AG10803 (cell line): ENCODE measurements around the gene BLTP2.

ENCODE experiments used
- DNase-seq: peaks from one replicate; pipeline ENCODE4 v3.0.0; 2010; ENCODE audit warnings: low read depth
- H3K4me3 ChIP-seq: 2 replicates; pipeline ENCODE4 v1.5.1; 2011; ENCODE audit warnings: mild to moderate bottlenecking, low read length, control low read depth
- TF ChIP-seq, protein P1 (sequence below): conservative IDR thresholded peaks from 2 replicates; pipeline ENCODE4 v1.5.1; 2011; ENCODE audit warnings: mild to moderate bottlenecking, low read length, control low read depth, inconsistent platforms

Gene BLTP2

DNA sequence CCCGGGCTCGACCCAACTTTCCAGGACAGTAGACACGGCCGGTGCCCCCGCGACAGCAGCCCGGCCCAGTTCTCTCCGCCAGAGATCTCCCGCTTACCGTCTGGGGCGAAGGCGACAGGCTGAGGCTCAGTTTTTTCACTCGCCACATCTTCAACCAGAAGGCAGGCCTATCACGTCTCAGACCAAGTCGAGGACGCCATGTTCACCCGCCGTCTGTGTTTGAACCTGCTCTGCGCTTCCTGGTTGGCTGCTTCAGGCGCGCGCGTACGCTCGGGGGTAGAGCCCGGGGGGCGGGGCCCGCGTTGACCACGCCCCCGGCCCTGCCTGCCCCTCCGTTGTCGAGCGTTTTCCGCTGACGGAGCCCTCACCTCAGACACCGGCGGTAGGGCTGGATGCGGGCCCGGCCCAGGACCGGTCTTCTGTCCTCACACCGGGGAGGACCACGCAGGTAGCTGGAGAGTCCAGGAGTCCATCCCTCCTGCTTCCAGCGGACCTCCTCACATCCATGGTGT, 46.1 kb downstream of the BLTP2 start, which contains the start of gene SPAG5:
Gene SPAG5, minus strand, starts transcription at position 227 of the 512 bp plus-strand sequence. Its CDS starts 79 bp downstream, at position 148.
- DNase-seq = peak; percentile 86
- H3K4me3 ChIP-seq = peak within 1 kb of the TSS; percentile 75
- TF ChIP-seq, protein P1, sequence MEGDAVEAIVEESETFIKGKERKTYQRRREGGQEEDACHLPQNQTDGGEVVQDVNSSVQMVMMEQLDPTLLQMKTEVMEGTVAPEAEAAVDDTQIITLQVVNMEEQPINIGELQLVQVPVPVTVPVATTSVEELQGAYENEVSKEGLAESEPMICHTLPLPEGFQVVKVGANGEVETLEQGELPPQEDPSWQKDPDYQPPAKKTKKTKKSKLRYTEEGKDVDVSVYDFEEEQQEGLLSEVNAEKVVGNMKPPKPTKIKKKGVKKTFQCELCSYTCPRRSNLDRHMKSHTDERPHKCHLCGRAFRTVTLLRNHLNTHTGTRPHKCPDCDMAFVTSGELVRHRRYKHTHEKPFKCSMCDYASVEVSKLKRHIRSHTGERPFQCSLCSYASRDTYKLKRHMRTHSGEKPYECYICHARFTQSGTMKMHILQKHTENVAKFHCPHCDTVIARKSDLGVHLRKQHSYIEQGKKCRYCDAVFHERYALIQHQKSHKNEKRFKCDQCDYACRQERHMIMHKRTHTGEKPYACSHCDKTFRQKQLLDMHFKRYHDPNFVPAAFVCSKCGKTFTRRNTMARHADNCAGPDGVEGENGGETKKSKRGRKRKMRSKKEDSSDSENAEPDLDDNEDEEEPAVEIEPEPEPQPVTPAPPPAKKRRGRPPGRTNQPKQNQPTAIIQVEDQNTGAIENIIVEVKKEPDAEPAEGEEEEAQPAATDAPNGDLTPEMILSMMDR = no peak

DNA sequence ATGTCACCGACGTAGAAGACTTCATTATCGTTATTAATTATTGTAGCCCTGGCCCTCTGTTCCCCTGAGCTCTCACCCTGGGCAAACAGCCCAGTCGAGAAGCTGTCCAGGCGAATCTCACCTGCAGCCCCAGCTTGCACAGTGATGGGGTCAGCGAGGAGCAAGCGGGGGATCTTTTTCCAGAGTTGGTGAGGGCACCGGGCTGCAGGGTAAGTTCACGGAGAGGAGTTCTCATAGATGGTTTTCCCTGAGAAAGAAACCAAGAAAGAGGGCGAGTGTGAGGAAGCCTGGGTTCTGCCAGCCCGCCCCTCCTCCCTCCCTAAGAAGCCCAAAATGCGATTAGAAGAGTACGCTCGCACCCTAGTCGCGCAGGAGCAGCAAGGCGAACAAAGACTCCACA, 46.6 kb downstream of the BLTP2 start:
- TF ChIP-seq, protein P1 = no peak
- DNase-seq = no peak
- peak overlapping the region; percentile 75 for H3K4me3 ChIP-seq

DNA sequence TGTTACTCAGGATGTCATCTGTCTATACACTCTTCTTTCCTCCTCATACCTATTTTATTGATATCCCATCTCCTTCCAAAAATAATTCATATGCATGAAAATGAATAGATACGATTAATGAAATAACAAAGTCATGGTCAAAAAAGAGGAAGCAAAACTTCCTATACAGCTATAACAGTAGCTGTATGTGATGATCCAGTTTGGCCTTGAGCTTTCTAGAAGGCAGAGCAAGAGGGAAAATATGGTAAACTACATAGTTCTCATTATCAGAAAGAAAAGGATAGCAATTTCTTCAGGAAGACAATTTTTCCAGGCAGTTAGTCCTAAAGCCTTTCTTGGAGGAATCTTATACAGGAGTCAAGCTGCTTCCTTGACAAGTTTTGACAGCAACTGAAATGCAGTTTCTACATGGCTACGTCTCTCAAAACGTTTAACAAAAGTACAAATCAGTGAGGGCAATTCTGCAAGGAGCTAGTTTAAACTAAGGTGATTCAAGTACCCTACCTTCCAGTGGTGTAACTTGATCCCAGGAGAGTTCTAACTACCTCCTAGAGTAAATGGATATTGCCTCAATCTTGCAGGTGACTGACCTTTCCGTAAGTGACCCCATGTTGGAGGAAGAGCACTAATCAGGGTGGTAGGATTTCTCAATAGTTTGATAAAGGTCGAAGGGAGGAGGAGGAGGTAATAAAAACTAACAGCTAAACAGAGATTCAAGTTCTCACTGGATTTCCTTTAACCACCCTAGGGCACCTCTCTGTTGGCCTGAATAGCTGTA, 47.2 kb downstream of the BLTP2 start:
- DNase-seq = no peak
- peak overlapping the region; percentile 75 for H3K4me3 ChIP-seq
- TF ChIP-seq, protein P1 = no peak
